ENCODE measurements around the gene AQP1.

Gene AQP1

GRCh38 chr7:30921540-30922401, 10.1 kb downstream of the AQP1 start:
- DNase-seq (ENCODE audit: low spot score) = no peak

DNA sequence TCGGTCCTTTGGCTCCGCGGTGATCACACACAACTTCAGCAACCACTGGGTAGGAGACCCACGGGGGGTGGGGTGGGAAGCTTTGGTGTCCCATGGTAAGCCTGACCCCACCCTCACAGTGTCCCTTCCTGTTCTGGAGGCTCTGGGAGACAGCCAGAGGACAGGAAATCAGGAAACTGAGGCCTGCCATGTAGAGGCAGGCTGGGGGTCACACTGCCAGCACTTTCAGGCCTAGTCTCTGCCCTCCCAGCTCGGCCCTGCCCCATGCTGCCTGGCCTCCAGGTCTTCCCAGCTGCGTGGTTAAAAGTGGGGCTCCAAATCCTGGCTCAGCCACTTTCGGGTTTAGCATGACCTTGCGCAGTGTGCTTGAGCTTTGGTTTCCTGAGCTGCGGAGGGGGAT, 10.9 kb downstream of the AQP1 start:
- no peak for DNase-seq (ENCODE audit: low spot score)

DNA sequence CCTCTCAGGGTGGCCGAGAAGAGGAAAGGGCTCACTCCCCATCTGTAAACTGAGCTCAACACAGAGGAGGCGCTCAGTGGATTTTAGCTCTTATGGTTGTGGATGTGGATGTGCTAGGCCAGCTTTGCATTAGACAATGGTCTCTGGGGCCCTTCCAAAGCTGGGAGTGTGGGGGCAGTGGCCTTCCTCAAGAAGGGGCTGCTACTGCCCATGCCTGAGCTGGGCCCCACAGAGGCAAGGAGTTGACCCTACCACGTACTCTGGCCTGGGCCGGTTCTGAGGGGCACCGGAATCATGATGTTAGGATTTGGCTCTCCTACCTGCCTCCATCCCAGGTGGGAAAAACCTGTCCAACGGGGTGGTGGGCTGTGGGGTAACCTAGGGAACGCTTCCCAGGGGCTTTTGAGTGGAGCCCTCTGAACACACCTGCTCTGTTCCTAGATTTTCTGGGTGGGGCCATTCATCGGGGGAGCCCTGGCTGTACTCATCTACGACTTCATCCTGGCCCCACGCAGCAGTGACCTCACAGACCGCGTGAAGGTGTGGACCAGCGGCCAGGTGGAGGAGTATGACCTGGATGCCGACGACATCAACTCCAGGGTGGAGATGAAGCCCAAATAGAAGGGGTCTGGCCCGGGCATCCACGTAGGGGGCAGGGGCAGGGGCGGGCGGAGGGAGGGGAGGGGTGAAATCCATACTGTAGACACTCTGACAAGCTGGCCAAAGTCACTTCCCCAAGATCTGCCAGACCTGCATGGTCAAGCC, 11.5 kb downstream of the AQP1 start:
- DNase-seq (ENCODE audit: low spot score) = no peak

DNA sequence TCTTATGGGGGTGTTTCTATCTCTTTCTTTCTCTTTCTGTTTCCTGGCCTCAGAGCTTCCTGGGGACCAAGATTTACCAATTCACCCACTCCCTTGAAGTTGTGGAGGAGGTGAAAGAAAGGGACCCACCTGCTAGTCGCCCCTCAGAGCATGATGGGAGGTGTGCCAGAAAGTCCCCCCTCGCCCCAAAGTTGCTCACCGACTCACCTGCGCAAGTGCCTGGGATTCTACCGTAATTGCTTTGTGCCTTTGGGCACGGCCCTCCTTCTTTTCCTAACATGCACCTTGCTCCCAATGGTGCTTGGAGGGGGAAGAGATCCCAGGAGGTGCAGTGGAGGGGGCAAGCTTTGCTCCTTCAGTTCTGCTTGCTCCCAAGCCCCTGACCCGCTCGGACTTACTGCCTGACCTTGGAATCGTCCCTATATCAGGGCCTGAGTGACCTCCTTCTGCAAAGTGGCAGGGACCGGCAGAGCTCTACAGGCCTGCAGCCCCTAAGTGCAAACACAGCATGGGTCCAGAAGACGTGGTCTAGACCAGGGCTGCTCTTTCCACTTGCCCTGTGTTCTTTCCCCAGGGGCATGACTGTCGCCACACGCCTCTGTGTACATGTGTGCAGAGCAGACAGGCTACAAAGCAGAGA, 12.2 kb downstream of the AQP1 start:
- DNase-seq (ENCODE audit: low spot score) = no peak

GRCh38 chr7:30924624-30925023, 13.0 kb downstream of the AQP1 start:
- no peak for DNase-seq (ENCODE audit: low spot score)

DNA sequence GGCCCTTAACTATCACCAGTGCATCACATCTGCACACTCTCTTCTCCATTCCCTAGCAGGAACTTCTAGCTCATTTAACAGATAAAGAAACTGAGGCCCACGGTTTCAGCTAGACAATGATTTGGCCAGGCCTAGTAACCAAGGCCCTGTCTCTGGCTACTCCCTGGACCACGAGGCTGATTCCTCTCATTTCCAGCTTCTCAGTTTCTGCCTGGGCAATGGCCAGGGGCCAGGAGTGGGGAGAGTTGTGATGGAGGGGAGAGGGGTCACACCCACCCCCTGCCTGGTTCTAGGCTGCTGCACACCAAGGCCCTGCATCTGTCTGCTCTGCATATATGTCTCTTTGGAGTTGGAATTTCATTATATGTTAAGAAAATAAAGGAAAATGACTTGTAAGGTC, 13.5 kb downstream of the AQP1 start:
- DNase-seq (ENCODE audit: low spot score) = no peak

DNA sequence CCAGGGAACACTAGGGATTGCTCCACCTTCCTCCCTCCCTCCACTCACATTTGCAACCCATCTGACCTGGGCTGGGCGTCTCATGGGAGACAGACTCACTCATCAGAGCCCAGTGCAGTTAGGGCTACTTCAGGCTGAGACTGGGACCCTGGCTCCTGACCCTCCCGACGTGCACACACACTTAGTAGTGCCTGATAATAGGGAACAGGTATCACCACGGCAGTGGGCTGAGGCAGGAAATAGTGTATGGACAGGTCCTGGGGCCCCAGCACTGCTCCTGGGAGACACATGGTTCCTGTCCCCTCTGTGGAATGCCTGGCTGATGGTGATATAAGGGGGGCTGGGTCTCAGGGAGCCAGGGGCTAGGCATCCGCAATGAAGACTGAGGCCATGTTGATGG, 14.3 kb downstream of the AQP1 start:
- DNase-seq (ENCODE audit: low spot score) = no peak

DNA sequence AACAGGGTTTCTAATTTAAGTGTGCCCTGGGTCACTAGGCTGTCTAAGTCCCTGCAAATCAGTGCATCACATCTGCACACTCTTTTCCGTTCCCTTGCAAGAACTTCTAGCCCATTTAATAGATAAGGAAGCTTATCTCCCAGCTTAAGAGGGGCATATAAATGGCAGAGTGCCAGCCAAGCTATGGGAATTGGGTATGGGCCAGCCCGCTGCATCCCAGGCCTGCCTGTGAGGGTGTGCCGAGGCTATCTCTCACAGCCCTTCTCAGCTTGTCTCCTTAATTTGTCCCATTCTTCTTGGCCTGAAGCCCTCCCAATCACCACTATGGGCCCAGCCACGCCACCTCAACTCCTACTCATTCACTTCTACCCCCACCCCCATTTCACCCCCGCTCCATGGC, 14.7 kb downstream of the AQP1 start:
- no peak for DNase-seq (ENCODE audit: low spot score)

DNA sequence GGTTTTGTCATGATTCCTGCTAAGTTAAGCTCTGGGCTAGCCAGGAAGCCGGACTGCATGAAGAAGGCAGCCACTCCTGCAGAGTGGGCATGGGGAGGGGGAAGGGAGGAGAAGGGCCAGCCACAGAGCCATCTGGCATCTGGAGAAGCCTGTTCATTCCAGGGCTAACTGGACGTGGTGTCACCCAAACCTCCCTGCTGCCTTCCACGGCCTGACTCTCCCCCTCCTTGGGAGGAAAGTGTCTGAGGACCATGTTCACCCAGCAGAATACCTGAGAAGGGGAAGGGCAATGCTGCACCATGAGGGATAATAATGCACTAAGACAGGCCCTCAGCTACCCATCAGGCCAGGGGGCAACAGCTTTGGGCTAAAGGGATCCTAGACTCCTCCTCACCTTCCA, 15.4 kb downstream of the AQP1 start:
- DNase-seq (ENCODE audit: low spot score) = no peak

GRCh38 chr7:30927559-30927958, 15.9 kb downstream of the AQP1 start:
- DNase-seq (ENCODE audit: low spot score) = no peak

DNA sequence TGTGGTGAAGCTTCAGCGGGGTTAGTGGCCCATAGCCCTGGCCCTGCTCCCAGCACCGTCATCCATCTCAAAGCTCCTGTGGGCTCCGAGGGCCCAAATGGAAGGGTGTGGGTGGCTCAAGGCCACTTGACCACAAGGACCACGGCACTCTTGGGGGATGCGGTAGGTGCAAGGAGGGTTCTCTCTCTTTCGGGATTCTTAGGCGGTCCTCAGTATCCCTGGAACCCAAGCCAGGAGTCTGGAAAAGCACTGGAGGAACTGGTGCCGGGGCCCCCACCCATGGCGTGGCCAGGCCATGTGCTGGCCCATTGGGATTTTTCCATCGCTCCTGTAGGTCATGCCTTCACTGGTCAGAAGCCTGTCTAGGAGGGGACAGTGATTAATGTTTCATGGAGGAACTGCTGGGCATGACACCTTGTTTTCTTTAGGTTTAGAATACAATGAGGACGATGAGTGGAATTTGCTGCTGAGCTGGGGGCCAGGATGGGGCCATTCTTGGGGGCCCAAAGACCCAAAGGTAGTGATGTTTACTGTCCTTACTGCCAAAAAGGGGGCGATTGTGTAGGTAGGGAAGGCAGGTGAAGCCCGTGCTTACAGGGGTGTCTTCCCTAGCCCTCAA, 16.7 kb downstream of the AQP1 start:
- DNase-seq (ENCODE audit: low spot score) = no peak

DNA sequence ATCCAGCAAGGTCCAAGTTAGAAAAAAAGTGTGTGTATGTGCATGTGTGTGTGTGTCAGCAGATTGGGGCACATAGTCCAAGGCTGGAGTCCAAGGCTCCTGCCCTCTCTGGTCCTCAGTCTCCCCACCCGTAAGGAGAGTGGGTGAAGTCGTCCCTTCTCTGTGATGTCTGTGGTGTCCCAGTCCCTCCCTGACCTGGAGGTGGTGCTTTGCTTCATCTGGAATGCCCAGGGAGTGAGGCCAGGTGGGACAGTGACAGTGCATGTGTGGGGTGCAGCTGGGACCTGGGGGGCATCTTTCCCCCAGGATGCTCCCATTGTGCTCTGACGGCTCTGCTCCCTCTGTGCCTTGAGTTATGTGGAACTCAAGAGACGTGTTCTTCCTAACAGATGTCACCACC, 18.0 kb downstream of the AQP1 start:
- no peak for DNase-seq (ENCODE audit: low spot score)

DNA sequence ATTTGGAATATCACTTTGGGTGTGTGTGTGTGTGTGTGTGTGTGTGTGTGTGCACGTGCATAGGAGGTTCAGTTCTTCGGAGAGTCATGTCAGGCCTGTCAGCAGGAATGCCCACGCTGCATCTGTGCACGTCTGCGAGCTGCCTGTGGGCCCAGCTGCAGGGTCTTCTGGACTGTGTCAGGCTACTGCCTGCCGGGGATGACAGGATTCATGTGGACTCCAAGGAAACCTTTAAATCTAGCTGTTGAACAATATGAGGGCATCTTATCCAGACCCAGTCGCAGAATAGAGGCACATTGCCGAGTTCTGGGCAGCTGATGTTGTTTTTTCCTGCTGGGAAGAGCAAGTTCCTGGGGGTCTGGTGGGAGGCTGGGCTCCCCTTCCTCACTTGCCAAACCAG, 19.0 kb downstream of the AQP1 start:
- no peak for DNase-seq (ENCODE audit: low spot score)

DNA sequence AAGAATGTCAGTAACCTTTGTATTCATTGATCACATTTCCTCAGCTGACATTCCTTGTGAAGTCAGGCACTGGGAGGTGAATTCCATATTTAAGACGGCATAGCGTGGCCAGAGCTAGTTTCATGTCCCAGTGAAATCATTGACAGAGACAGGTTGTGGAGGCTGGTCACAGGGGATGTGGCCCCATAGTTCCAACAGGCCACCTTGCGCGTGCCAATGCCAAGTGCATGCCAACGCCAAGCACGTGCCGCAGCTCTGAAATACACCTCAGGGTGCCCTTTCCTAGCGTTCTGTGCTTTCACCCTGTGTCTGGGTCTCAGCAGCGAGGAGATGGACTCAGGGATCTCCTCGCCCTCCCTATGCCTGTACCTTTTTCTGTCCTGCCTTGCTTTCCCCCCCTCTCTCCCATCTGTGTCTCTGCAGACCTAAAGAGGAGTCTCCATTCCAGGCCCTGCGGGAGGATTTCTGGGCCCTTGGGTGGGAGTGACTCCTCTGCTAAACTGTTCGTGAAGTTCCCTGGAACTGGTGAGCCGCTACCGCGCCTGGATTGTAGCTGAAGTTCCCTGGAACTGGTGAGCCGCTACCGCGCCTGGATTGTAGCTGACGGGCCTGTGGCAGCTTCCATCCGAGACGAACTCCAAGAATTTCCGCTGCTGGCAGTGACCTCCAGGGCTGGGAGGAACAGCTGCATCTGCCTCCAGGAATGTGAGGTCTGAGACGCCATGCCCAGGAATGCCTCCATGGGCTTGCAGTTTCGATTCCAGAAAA, 19.7 kb downstream of the AQP1 start:
- no peak for DNase-seq (ENCODE audit: low spot score)

DNA sequence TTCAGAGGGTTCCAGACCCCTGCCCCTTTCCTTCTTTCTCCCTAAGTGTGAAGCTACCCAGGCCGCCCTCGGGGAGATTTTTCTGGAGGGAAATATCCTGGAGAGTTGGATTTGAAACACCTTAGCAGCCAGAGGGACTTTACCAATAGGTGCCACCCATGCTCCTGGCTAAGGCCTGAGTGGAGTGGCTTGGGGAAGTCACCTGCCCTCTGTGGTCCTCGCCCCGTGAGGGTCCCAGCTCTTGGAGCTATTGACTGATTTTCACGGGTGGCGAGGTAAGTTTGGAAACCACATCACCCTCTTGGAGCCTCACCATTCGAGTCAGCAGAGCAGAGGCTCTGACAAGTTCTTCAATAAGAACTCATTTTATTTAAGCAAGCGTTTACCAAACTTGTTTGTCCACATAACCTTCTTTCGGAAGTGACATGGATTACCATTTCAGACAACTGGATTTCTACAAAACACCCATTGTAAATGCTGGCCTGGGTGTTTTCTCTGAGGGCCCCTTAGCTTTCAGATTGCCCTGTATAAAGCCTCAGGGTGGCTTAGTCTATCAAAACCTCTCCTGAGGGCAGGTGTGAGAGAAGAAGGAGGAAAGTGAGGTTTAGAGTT, 20.4 kb downstream of the AQP1 start:
- DNase-seq (ENCODE audit: low spot score) = no peak

DNA sequence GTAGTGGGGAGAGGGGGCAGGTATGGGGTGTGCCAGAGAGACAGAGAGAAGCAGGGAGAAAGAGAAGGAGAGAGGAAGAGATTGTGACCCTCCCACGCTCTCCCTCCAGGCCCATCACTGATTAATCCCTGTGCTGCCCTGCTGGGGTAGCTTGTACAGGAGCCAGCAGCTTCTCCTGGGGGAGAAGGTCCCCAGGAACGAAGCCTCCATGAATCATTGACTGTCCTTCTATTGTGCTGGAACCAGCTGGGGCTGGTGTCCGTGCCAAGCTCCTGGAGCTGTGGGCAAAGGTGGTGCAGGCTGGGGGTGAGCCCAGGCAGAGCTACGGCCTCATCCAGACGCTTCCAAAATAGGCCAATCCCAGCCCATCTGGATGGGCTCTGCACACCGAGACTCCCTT, 20.9 kb downstream of the AQP1 start:
- DNase-seq (ENCODE audit: low spot score) = no peak

GRCh38 chr7:30933124-30933974, 21.7 kb downstream of the AQP1 start:
- DNase-seq (ENCODE audit: low spot score) = no peak

DNA sequence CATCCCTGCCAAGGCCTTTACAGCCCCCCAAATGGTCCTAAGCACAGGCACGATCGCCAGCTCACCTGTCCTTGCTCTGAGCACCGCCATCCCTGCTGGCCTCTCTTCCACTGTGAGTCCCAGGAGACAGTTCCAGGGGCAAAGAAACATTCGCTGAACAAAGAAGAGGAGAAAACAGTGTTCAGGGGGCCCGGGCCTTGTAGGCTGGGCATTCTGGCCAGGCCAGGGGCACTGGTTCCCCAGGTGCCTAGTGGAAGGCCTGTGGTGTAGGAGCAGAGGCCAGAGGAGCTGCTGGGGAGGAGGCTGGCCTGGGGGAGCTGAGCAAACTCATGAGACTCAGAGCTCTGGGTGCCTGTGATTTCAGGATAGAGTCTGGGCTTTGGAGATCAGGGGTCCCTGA, 22.6 kb downstream of the AQP1 start:
- DNase-seq (ENCODE audit: low spot score) = no peak

GRCh38 chr7:30934732-30935568, 23.3 kb downstream of the AQP1 start:
- DNase-seq (ENCODE audit: low spot score) = no peak

GRCh38 chr7:30935569-30935877, 23.9 kb downstream of the AQP1 start:
- DNase-seq (ENCODE audit: low spot score) = no peak
